Colonic mucosa (tissue), 4 donors: Measurements from ENCODE around the gene JAZF1. TPM values are rescaled to one million over a fixed set of nuclear protein-coding genes. Genes with fewer than 3 reads are reported as not detected.

Experiments used
- DNase-seq: peaks from one replicate; pipeline ENCODE4 v3.0.0-alpha.2; 2020
- H3K27ac ChIP-seq: fragments of 200-600 bp; one replicate; pipeline ENCODE4 v1.8.0; 2021
- H3K27me3 ChIP-seq: fragments of 200-600 bp; one replicate; pipeline ENCODE4 v1.8.0; 2021
- H3K36me3 ChIP-seq: fragments of 200-600 bp; one replicate; pipeline ENCODE4 v1.8.0; 2021
- H3K4me1 ChIP-seq: fragments of 200-600 bp; one replicate; pipeline ENCODE4 v1.8.0; 2021; ENCODE audit warnings: mild to moderate bottlenecking
- H3K4me3 ChIP-seq: fragments of 200-600 bp; one replicate; pipeline ENCODE4 v1.8.0; 2021
- H3K9ac ChIP-seq, 2 donors: one replicate each; pipeline ENCODE4 v1.7.0; 2013; ENCODE audit warnings: control low read depth in 2 of 2, low read depth in 2 of 2, low read length in 2 of 2
- H3K9me3 ChIP-seq: fragments of 200-600 bp; one replicate; pipeline ENCODE4 v1.8.0; 2021
- intact Hi-C: fragments of 100-400 bp; cut with DNase I; formaldehyde crosslinking; loops from one replicate; pipeline ENCODE4 v1.14.1; 2022
- total RNA-seq, 2 donors: library from RNA; stranded (reverse); fragmentation: NEBNext Ultra II Directional in 1 of 2; extraction: Animal tissue kit (Norgen Biotek cat#: 25700) in 1 of 2; gene quantifications; one replicate each; pipeline ENCODE4 v1.2.1, GENCODE V29; 2021
- TF ChIP-seq, protein P1 (sequence below): fragments of 200-600 bp; IDR thresholded peaks from one replicate; pipeline ENCODE4 v1.8.0; 2022; ENCODE audit warnings: antibody characterized with exemption, mild to moderate bottlenecking
- donor health status: healthy.
- donor health status: DM: no; HTN: no; CAD: no.
- donor health status: DM: no; HTN: no; CAD: no.

JAZF1 gene
- 10 to 100 TPM in 1 of 2 donors, 1 to 10 TPM in 1; 1.8 to 10.1 TPM for total RNA-seq

DNA sequence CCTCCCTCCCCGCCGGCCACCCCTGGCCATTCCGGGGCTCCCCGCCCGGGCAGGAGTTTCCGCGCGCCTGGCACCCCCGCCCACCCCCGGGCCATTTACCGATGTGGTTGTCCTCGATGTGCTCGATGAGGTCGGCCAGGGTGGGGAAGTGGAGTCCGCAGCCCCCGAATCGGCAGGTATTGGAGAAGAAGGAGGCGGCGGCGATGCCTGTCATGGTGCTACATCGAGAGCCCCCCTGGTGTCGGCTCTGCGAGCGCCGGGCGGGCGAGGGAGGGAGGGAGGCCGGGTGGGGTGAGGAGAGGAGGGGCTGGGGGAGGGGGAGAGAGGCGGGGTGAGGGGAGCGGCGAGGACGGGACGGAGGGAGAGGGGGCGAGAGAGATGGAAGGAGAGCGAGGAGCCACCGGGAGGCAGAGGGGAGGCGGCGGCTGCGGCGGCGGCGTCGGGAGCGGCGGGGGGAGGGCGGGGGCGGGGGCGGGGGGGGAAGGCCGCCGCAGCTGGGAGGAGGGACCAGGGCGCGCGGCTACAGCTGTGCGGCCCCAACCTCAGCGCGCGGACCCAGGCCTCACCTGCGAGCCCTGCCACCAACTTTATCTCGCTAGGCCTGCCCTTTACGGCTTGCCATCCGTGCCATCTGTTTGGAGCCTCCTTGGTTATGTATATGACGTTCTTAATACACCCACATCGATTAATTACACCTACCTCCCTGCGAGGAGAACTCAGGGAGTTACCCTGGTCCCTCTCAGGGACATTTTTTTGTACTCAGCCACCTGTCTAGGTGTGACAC lies at the start of gene JAZF1:
Gene JAZF1 (minus strand): TSS at position 432 of the 784 bp plus-strand sequence.
- Histone ChIP-seq H3K27ac (no peak within 1 kb of the TSS), H3K36me3 (no peaks in the 10 kb centered on the region), H3K9me3 (no peaks in the 10 kb centered on the region), H3K4me1 (no peaks in the 10 kb centered on the region), H3K9ac (peak within 1 kb of the TSS in 1 of 2 donors; percentile 67), H3K4me3 (peak within 1 kb of the TSS; percentile 52), H3K27me3 (no peaks in the 10 kb centered on the region)
- TF ChIP-seq, protein P1, sequence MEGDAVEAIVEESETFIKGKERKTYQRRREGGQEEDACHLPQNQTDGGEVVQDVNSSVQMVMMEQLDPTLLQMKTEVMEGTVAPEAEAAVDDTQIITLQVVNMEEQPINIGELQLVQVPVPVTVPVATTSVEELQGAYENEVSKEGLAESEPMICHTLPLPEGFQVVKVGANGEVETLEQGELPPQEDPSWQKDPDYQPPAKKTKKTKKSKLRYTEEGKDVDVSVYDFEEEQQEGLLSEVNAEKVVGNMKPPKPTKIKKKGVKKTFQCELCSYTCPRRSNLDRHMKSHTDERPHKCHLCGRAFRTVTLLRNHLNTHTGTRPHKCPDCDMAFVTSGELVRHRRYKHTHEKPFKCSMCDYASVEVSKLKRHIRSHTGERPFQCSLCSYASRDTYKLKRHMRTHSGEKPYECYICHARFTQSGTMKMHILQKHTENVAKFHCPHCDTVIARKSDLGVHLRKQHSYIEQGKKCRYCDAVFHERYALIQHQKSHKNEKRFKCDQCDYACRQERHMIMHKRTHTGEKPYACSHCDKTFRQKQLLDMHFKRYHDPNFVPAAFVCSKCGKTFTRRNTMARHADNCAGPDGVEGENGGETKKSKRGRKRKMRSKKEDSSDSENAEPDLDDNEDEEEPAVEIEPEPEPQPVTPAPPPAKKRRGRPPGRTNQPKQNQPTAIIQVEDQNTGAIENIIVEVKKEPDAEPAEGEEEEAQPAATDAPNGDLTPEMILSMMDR: no peak
- peak; percentile 45 for DNase-seq
- intact Hi-C loops: no loop called here

DNA sequence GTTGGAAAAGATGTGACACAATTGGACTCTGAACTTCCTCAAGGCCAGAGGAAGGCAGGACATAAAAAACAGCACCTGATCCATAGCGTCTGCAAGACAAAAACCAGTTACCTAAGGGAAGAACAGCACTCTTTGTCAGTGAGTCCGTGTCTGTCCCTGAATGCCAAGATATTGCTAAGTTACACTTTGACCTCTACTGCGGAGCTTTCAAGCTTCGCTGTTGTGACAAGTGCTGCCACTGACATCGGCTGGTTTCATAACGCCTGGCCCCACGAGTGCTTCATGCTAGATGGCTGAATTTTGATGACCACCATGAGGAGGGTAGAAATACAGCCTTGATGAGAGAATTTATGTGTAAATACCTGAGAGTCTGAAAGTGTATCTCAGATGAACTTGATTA lies 49.7 kb upstream of the JAZF1 start:
- intact Hi-C loops: no loop called here

DNA sequence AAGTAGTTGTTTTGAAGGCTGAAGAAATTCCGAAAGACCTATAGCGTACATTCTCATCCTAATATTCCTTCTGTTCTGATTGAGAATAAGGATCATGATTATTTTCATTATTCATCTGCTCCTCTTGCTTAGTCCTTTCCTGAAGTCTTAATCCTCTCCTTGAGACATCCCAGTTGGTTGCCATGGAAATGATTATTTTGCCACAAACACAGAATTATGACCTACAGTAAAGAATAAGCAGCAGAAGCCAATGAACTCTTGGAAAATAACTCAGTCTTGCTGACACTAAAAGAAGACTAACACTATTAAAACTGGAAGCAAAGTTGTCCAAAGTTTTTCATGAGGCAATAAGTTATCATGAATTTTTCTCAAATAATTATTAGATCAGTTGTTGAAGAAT lies 47.8 kb upstream of the JAZF1 start:
- no peak for DNase-seq
- TF ChIP-seq, protein P1: no peak
- Histone ChIP-seq H3K9me3 (no peaks in the 10 kb centered on the region), H3K4me3 (no peak overlapping the region), H3K4me1 (no peaks in the 10 kb centered on the region), H3K27me3 (no peaks in the 10 kb centered on the region), H3K9ac (no peak overlapping the region), H3K27ac (no peak overlapping the region), H3K36me3 (no peaks in the 10 kb centered on the region)
- intact Hi-C loops: no loop called here

More for the DNA sequence above, 49.7 kb upstream of the JAZF1 start:
- Histone ChIP-seq H3K27ac (no peak overlapping the region), H3K9ac (no peak overlapping the region), H3K27me3 (no peaks in the 10 kb centered on the region), H3K4me3 (no peak overlapping the region), H3K36me3 (no peaks in the 10 kb centered on the region), H3K4me1 (no peaks in the 10 kb centered on the region), H3K9me3 (no peaks in the 10 kb centered on the region)
- DNase-seq: no peak
- TF ChIP-seq, protein P1: no peak

DNA sequence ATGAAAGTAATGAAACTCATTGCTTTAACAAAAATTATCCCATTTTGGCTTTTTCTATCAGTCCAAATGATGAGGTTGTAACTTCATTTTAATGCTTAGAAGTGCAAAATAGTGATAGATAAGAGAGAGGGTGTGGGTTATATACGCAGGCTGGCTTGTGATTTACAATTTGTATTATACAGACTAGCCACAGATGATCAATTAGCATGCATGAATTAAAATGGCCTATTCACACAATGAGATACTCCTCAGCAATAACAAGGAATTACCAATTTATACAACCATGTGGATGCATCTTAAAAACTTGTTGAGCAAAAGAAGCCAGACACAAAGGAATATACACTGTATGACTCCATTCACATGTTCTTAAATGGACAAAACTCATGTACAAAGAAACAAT lies 45.4 kb upstream of the JAZF1 start:
- TF ChIP-seq, protein P1: no peak
- no peak for DNase-seq
- no peaks in the 10 kb centered on the region for H3K9me3 ChIP-seq
- no peaks in the 10 kb centered on the region for H3K36me3 ChIP-seq
- H3K27ac ChIP-seq: no peak overlapping the region
- no peak overlapping the region for H3K4me3 ChIP-seq
- no peak overlapping the region for H3K9ac ChIP-seq
- intact Hi-C loops: no loop called here
- no peaks in the 10 kb centered on the region for H3K27me3 ChIP-seq
- H3K4me1 ChIP-seq: no peaks in the 10 kb centered on the region

DNA sequence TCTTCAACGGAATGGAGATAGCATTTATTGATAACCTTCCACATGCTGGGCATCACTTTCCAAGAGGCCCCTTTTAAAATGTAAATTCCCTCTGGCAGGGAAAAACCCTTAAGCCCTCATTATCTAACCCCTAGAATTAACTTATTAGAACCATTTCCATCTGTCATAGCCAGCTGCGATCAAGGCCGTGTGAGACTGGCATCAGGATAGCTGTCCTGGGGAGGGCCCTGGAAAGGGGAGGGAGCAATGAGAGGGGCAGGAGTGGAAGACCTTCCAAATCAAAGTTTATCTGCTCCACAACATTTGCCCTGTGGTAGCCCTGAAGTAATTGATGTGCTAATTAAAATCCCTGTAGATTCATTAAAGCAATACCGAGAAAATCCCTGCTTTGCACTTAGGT lies 45.0 kb upstream of the JAZF1 start:
- no peaks in the 10 kb centered on the region for H3K4me1 ChIP-seq
- H3K27ac ChIP-seq: no peak overlapping the region
- no peaks in the 10 kb centered on the region for H3K9me3 ChIP-seq
- no peak for DNase-seq
- no peak overlapping the region for H3K9ac ChIP-seq
- H3K36me3 ChIP-seq: no peaks in the 10 kb centered on the region
- H3K27me3 ChIP-seq: no peaks in the 10 kb centered on the region
- intact Hi-C loops: no loop called here
- H3K4me3 ChIP-seq: no peak overlapping the region
- TF ChIP-seq, protein P1: no peak
